ENCODE data around the gene MAN1C1. TPM values are rescaled to one million over a fixed set of nuclear protein-coding genes. Genes with fewer than 3 reads are reported as not detected.
"Not testable (repeated sequence)": the region's sequence is repeated elsewhere in the genome, so short reads cannot be mapped to it uniquely, and the experiment has no call there.

MAN1C1 gene
- total RNA-seq, 2 donors from 2014 or later: 2.7 to 4.3 TPM

DNA sequence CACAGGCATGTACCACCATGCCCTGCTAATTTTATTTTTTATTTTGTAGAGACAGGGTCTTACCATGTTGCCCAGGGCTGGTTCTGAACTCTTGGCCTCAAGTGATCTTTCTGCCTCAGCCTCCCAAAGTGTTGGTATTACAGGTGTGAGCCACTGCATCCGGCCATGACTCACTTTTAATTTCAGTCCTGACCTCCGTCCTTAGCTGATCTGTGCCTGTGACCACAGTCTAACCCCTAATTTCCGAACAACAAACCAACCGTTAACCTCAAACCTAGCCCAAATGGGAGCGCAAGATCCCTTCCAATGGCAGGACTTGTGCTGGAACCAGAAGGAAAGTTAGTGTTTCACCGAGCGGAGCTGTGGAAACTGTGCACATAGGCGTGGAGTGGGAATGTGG is 29.3 kb upstream of the MAN1C1 start:
- Histone ChIP-seq H3K9ac (ENCODE audit: low read depth in 2 of 2, low read length in 2 of 2) (no peak overlapping the region), H3K36me3 (no peaks in the 10 kb centered on the region), H3K9me3 (no peaks in the 10 kb centered on the region), H3K4me3 (no peak overlapping the region), H3K27ac (no peak overlapping the region), H3K4me1 (no peaks in the 10 kb centered on the region), H3K27me3 (no peaks in the 10 kb centered on the region)
- intact Hi-C loops (cut with DNase I): no loop called here
- no peak for DNase-seq
- TF ChIP-seq CTCF (IDR thresholded peaks at IDR 0.05): no peak

DNA sequence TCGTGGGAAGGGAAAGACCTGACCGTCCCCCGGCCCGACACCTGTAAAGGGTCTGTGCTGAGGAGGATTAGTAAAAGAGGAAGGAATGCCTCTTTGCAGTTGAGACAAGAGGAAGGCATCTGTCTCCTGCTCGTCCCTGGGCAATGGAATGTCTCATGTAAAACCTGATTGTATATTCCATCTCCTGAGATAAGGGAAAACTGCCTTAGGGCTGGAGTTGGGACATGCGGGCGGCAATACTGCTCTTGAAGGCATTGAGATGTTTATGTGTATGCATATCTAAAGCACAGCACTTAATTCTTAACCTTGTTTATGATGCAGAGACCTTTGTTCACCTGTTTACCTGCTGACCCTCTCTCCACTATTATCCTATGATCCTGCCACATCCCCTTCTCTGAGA is 28.4 kb upstream of the MAN1C1 start:
- intact Hi-C loops (cut with DNase I); H3K4me3 ChIP-seq; H3K27ac ChIP-seq; H3K36me3 ChIP-seq; H3K27me3 ChIP-seq; H3K9ac ChIP-seq (ENCODE audit: low read depth in 2 of 2, low read length in 2 of 2); H3K4me1 ChIP-seq; H3K9me3 ChIP-seq; DNase-seq: not testable (repeated sequence)

DNA sequence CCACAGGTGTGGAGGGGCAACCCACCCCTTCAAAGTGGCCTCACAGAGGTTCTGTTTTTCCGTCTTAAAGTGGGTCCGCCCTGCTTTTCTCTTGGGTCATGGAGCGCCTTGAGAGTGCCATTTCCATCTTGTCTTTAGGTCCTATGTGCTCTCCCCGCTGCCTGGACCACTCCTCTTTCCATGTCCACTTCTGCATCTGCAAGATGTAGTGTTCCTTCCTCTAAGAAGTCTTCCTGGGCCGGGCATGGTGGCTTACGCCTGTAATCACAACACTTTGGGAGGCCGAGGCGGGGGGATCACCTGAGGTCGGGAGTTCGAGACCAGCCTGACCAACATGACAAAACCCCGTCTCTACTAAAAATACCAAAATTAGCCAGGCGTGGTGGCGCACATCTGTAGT is 27.8 kb upstream of the MAN1C1 start:
- H3K27me3 ChIP-seq; DNase-seq; intact Hi-C loops (cut with DNase I); H3K4me1 ChIP-seq; H3K9ac ChIP-seq (ENCODE audit: low read depth in 2 of 2, low read length in 2 of 2); H3K36me3 ChIP-seq; H3K4me3 ChIP-seq; H3K27ac ChIP-seq; H3K9me3 ChIP-seq: not testable (repeated sequence)

- Histone ChIP-seq H3K9ac (ENCODE audit: low read depth in 2 of 2, low read length in 2 of 2) (no peak overlapping the region), H3K9me3 (no peaks in the 10 kb centered on the region), H3K4me1 (no peaks in the 10 kb centered on the region), H3K36me3 (no peaks in the 10 kb centered on the region), H3K4me3 (no peak overlapping the region), H3K27me3 (no peaks in the 10 kb centered on the region), H3K27ac (no peak overlapping the region)
- intact Hi-C loops (cut with DNase I): no loop called here
- DNase-seq: no peak
- no peak for TF ChIP-seq CTCF (IDR thresholded peaks at IDR 0.05)
These were observed 26.3 kb upstream of the MAN1C1 start for GRCh38 chr1:25590096-25590824.

DNA sequence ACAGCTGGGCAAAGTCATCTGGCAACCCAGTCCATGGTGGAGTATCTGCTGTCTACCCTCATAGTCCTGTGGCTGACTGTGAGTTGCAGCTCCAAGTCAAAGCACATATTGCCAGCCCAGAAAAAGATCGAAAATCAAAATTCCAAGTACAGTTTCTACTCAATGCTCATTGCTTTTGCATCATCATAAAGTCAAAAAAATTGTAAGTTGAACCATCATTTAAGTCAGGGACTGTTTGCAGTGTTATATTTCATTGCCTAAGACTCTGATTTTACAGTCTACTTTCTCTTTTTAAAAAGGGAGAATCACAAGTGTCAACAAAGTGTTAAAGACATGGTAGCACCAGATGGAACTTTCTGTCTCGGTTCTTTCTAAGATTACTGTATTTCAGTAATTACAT is 22.7 kb upstream of the MAN1C1 start:
- Histone ChIP-seq H3K4me1 (no peaks in the 10 kb centered on the region), H3K4me3 (no peak overlapping the region), H3K9ac (ENCODE audit: low read depth in 2 of 2, low read length in 2 of 2) (no peak overlapping the region), H3K27ac (no peak overlapping the region), H3K36me3 (no peaks in the 10 kb centered on the region), H3K9me3 (no peaks in the 10 kb centered on the region), H3K27me3 (no peaks in the 10 kb centered on the region)
- no peak for TF ChIP-seq CTCF (IDR thresholded peaks at IDR 0.05)
- intact Hi-C loops (cut with DNase I): no loop called here
- no peak for DNase-seq

DNA sequence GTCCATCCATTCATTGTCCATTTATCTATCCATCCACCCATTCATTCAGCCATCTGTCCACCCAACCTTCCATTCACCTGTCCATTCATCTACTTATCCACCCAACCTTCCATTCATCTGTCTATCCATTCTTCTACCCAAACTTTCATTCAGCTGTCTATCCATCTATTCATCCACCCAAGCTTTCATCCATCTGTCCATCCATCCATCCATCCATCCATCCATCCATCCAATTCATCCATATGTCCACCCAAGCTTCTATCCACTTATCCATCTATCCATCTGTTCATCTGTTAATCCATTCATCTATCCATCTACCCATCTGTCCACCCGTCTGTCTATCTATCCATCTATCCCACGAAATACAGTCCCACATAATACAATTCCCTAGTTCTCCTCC is 21.6 kb upstream of the MAN1C1 start:
- Histone ChIP-seq H3K4me1 (no peaks in the 10 kb centered on the region), H3K9ac (ENCODE audit: low read depth in 2 of 2, low read length in 2 of 2) (no peak overlapping the region), H3K9me3 (no peaks in the 10 kb centered on the region), H3K36me3 (no peaks in the 10 kb centered on the region), H3K4me3 (no peak overlapping the region), H3K27me3 (no peaks in the 10 kb centered on the region), H3K27ac (no peak overlapping the region)
- no peak for TF ChIP-seq CTCF (IDR thresholded peaks at IDR 0.05)
- intact Hi-C loops (cut with DNase I): no loop called here
- no peak for DNase-seq

DNA sequence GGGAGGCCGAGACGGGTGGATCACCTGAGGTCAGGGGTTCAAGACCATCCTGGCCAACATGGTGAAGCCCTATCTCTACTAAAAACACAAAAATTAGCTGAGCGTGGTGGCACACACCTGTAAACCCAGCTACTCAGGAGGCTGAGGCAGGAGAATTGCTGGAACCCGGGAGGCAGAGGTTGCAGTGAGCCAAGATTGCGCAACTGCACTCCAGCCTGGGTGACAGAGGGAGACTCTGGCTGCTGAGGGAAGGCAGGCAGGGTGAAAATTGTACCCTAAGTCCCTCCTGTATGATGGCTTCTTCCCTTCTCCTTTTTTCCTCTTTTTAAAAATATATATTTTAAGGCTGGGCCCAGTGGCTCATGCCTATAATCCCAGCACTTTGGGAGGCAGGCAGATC is 19.9 kb upstream of the MAN1C1 start:
- H3K4me1 ChIP-seq; H3K9me3 ChIP-seq; H3K4me3 ChIP-seq; H3K36me3 ChIP-seq; DNase-seq; H3K27ac ChIP-seq; H3K9ac ChIP-seq (ENCODE audit: low read depth in 2 of 2, low read length in 2 of 2); intact Hi-C loops (cut with DNase I); H3K27me3 ChIP-seq: not testable (repeated sequence)
